GM15510 (cell line): ENCODE data around the gene MYH11.

Experiments
- POLR2A ChIP-seq: IDR thresholded peaks from 3 replicates; pipeline ENCODE4 v1.6.1; 2011; ENCODE audit warnings: borderline replicate concordance; ENCODE audit not compliant: insufficient read length; ENCODE audit errors: extremely low read depth

MYH11 gene

GRCh38 chr16:15780805-15781204 lies 76.0 kb downstream of the MYH11 start:
- no peak for TF ChIP-seq POLR2A

GRCh38 chr16:15779664-15780351 lies 77.0 kb downstream of the MYH11 start:
- no peak for TF ChIP-seq POLR2A

GRCh38 chr16:15778999-15779614 lies 77.7 kb downstream of the MYH11 start:
- TF ChIP-seq POLR2A, result no peak

GRCh38 chr16:15778204-15778743 lies 78.6 kb downstream of the MYH11 start:
- TF ChIP-seq POLR2A, result no peak

GRCh38 chr16:15777533-15778203 lies 79.2 kb downstream of the MYH11 start:
- no peak for TF ChIP-seq POLR2A

- no peak for TF ChIP-seq POLR2A
These were observed 80.3 kb downstream of the MYH11 start for GRCh38 chr16:15776572-15776971.

- no peak for TF ChIP-seq POLR2A
These were observed 81.0 kb downstream of the MYH11 start for GRCh38 chr16:15775663-15776304.

- no peak for TF ChIP-seq POLR2A
These were observed 81.6 kb downstream of the MYH11 start for GRCh38 chr16:15775209-15775608.

- TF ChIP-seq POLR2A, result no peak
These were observed 82.9 kb downstream of the MYH11 start for GRCh38 chr16:15773968-15774367.

- TF ChIP-seq POLR2A, result no peak
These were observed 84.1 kb downstream of the MYH11 start for GRCh38 chr16:15772579-15773293.

GRCh38 chr16:15771694-15772093 lies 85.1 kb downstream of the MYH11 start:
- TF ChIP-seq POLR2A, result no peak

GRCh38 chr16:15770512-15770911 lies 86.3 kb downstream of the MYH11 start:
- no peak for TF ChIP-seq POLR2A

GRCh38 chr16:15770107-15770506 lies 86.7 kb downstream of the MYH11 start:
- TF ChIP-seq POLR2A, result no peak

- no peak for TF ChIP-seq POLR2A
These were observed 87.6 kb downstream of the MYH11 start for GRCh38 chr16:15769239-15769638.
